DMS53 (cell line): Measurements from ENCODE around the gene KCNIP1.

Experiments used
- DNase-seq: peaks from one replicate; lab custom pipeline; 2025; lab: John Stamatoyannopoulos, UW

Gene KCNIP1

GRCh38 chr5:170563824-170564567 lies 60.2 kb downstream of the KCNIP1 start:
- DNase-seq = no peak

- DNase-seq = no peak
Measured at GRCh38 chr5:170565072-170565471, 61.3 kb downstream of the KCNIP1 start.

- DNase-seq = no peak
Measured at GRCh38 chr5:170569101-170569500, 65.3 kb downstream of the KCNIP1 start.

GRCh38 chr5:170570476-170570875 lies 66.7 kb downstream of the KCNIP1 start:
- DNase-seq = no peak

- DNase-seq = no peak
Measured at GRCh38 chr5:170571281-170571731, 67.5 kb downstream of the KCNIP1 start.

GRCh38 chr5:170571875-170572852 lies 68.3 kb downstream of the KCNIP1 start:
- no peak for DNase-seq

- DNase-seq = no peak
Measured at GRCh38 chr5:170573114-170573513, 69.3 kb downstream of the KCNIP1 start.

GRCh38 chr5:170573660-170574059 lies 69.8 kb downstream of the KCNIP1 start:
- no peak for DNase-seq

- DNase-seq = no peak
Measured at GRCh38 chr5:170576602-170577535, 73.0 kb downstream of the KCNIP1 start.

GRCh38 chr5:170579601-170580000 lies 75.8 kb downstream of the KCNIP1 start:
- no peak for DNase-seq

GRCh38 chr5:170581211-170581610 lies 77.4 kb downstream of the KCNIP1 start:
- no peak for DNase-seq

GRCh38 chr5:170582644-170583330 lies 79.0 kb downstream of the KCNIP1 start:
- no peak for DNase-seq

GRCh38 chr5:170584003-170584402 lies 80.2 kb downstream of the KCNIP1 start:
- DNase-seq = no peak

- DNase-seq = no peak
Measured at GRCh38 chr5:170584450-170585058, 80.7 kb downstream of the KCNIP1 start.

GRCh38 chr5:170585273-170585948 lies 81.6 kb downstream of the KCNIP1 start:
- DNase-seq = no peak

- no peak for DNase-seq
Measured at GRCh38 chr5:170587808-170588207, 84.0 kb downstream of the KCNIP1 start.

GRCh38 chr5:170589643-170590042 lies 85.8 kb downstream of the KCNIP1 start:
- no peak for DNase-seq

- no peak for DNase-seq
Measured at GRCh38 chr5:170590566-170590965, 86.7 kb downstream of the KCNIP1 start.

- no peak for DNase-seq
Measured at GRCh38 chr5:170591054-170591453, 87.2 kb downstream of the KCNIP1 start.

- DNase-seq = no peak
Measured at GRCh38 chr5:170596482-170597044, 92.7 kb downstream of the KCNIP1 start.
